Keratinocyte (primary cell): ENCODE measurements around the gene FBLN1. TPM values are rescaled to one million over a fixed set of nuclear protein-coding genes. Genes with fewer than 3 reads are reported as not detected.

Experiments
- DNase-seq: peaks from one replicate; pipeline ENCODE4 v3.0.0-alpha.2; 2011; ENCODE audit warnings: low read depth, missing footprints, low spot score
- FAIRE-seq: peaks from 2 replicates; lab custom pipeline; 2011; peaks lifted over from hg19 to GRCh38; lab: Jason Lieb, UNC
- H2AFZ ChIP-seq: 2 replicates; pipeline ENCODE4 v1.6.0; 2012; ENCODE audit warnings: low read length, control low read depth, inconsistent platforms; ENCODE audit not compliant: control insufficient read depth
- H3K27ac ChIP-seq: 2 replicates; pipeline ENCODE4 v1.5.1; 2011; ENCODE audit warnings: low read length; ENCODE audit not compliant: control insufficient read depth, insufficient read depth
- H3K27me3 ChIP-seq: 3 replicates; pipeline ENCODE4 v1.6.0; 2011; ENCODE audit warnings: low read length; ENCODE audit not compliant: control insufficient read depth, insufficient read depth; ENCODE audit errors: extremely low read depth
- H3K36me3 ChIP-seq, 2 experiments: 2 replicates in 1 of 2; 3 replicates in 1 of 2; pipeline ENCODE4 v1.5.1; 2011; ENCODE audit warnings: low read length in 2 of 2, mild to moderate bottlenecking in 1 of 2; ENCODE audit not compliant: control insufficient read depth in 2 of 2, insufficient read depth in 2 of 2; ENCODE audit errors: extremely low read depth in 1 of 2
- H3K4me1 ChIP-seq: 3 replicates; pipeline ENCODE4 v1.5.1; 2011; ENCODE audit warnings: low read length; ENCODE audit not compliant: control insufficient read depth, insufficient read depth; ENCODE audit errors: extremely low read depth
- H3K4me2 ChIP-seq: 3 replicates; pipeline ENCODE4 v1.6.0; 2011; ENCODE audit warnings: low read depth, low read length; ENCODE audit not compliant: control insufficient read depth, insufficient read depth; ENCODE audit errors: extremely low read depth
- H3K4me3 ChIP-seq, 3 experiments: fragments of 200-600 bp in 1 of 3; sonication (generic) in 1 of 3; 2 replicates in 2 of 3; 3 replicates in 1 of 3; pipeline ENCODE4 v1.5.1; 2011 to 2016; ENCODE audit warnings: low read length in 3 of 3, mild to moderate bottlenecking in 3 of 3, control low read depth in 2 of 3, inconsistent platforms in 1 of 3, low read depth in 1 of 3, mixed read lengths in 1 of 3, mixed run types in 1 of 3, moderate library complexity in 1 of 3; ENCODE audit not compliant: control insufficient read depth in 2 of 3, insufficient read depth in 2 of 3; ENCODE audit errors: extremely low read depth in 1 of 3
- H3K79me2 ChIP-seq: 2 replicates; pipeline ENCODE4 v1.6.0; 2012; ENCODE audit warnings: low read length; ENCODE audit not compliant: control insufficient read depth, insufficient read depth
- H3K9ac ChIP-seq: 3 replicates; pipeline ENCODE4 v1.6.0; 2011; ENCODE audit warnings: low read length; ENCODE audit not compliant: control insufficient read depth, insufficient read depth; ENCODE audit errors: extremely low read depth
- H3K9me1 ChIP-seq: 3 replicates; pipeline ENCODE4 v1.6.0; 2011; ENCODE audit warnings: low read length; ENCODE audit not compliant: control insufficient read depth, insufficient read depth; ENCODE audit errors: extremely low read depth
- H3K9me3 ChIP-seq: 2 replicates; pipeline ENCODE4 v1.5.1; 2012; ENCODE audit warnings: low read depth, low read length; ENCODE audit not compliant: control insufficient read depth
- H4K20me1 ChIP-seq: 3 replicates; pipeline ENCODE4 v1.6.0; 2011; ENCODE audit warnings: low read length; ENCODE audit not compliant: control insufficient read depth, insufficient read depth; ENCODE audit errors: extremely low read depth
- CTCF ChIP-seq, 3 experiments: IDR thresholded peaks in 1 of 3; conservative IDR thresholded peaks in 1 of 3; optimal IDR thresholded peaks in 1 of 3; 2 replicates in 2 of 3; 3 replicates in 1 of 3; pipeline versions ENCODE3 to v1.5.1; 2011; ENCODE audit warnings: low read length in 3 of 3, mild to moderate bottlenecking in 3 of 3, moderate library complexity in 2 of 3, control low read depth in 1 of 3, inconsistent platforms in 1 of 3; ENCODE audit not compliant: insufficient read depth in 2 of 3; ENCODE audit errors: extremely low read depth in 1 of 3
- EZH2 ChIP-seq: IDR thresholded peaks from one replicate; pipeline ENCODE4 v1.6.1; 2012; ENCODE audit warnings: inconsistent platforms, mild to moderate bottlenecking, low read length, moderate library complexity
- dilution Hi-C: fragments of 300-500 bp; cut with MboI; formaldehyde crosslinking; loops from one replicate; pipeline ENCODE4 v1.7.0; 2020; ENCODE audit warnings: low sequenced_read_pairs; ENCODE audit not compliant: extremely low pct_ligation_motif_present
- polyA plus RNA-seq, 5 experiments: library from polyadenylated mRNA; depleted of rRNA in 3 of 5; stranded (reverse) in 3 of 5; stranded (forward) in 1 of 5; unstranded in 1 of 5; fragments of >200 nt; gene quantifications; 1 replicate in 1 of 5; 2 replicates in 3 of 5; 3 replicates in 1 of 5; pipeline versions ENCODE4 v1.2.1 to v1.2.3, GENCODE V29; 2011 to 2012; ENCODE audit warnings: missing spikeins in 2 of 5, low read depth in 1 of 5, low replicate concordance in 1 of 5

The FBLN1 gene
- polyA plus RNA-seq, 1 donor (not counting 4 experiments of a cell fraction or from before 2014, with no cell fraction given), result 13.7 TPM

GRCh38 chr22:45475063-45475747 lies 27.5 kb upstream of the FBLN1 start:
- Histone ChIP-seq H3K79me2 (no peaks in the 10 kb centered on the region), H3K9me1 (no peaks in the 10 kb centered on the region), H3K4me1 (peaks cover 3% of the 10 kb centered on the region), H3K27me3 (no peaks in the 10 kb centered on the region), H3K27ac (no peak overlapping the region), H3K9me3 (no peaks in the 10 kb centered on the region), H3K4me3 (no peak overlapping the region), H4K20me1 (no peaks in the 10 kb centered on the region), H3K36me3 (no peaks in the 10 kb centered on the region), H2AFZ (no peak overlapping the region), H3K9ac (no peak overlapping the region), H3K4me2 (no peak overlapping the region)
- FAIRE-seq (no peak), DNase-seq (no peak)
- TF ChIP-seq EZH2 (no peak), CTCF (optimal IDR thresholded peaks at IDR 0.05 in 1 of 3, IDR thresholded peaks at IDR 0.05 in 1 of 3, conservative IDR thresholded peaks at IDR 0.05 in 1 of 3; ENCODE audit: extremely low read depth in 1 of 3, insufficient read depth in 2 of 3, low read length in 3 of 3) (no peak)
- dilution Hi-C loops, result no loop called here

GRCh38 chr22:45475851-45476514 lies 26.7 kb upstream of the FBLN1 start:
- Histone ChIP-seq H4K20me1 (no peaks in the 10 kb centered on the region), H3K4me2 (no peak overlapping the region), H3K79me2 (no peaks in the 10 kb centered on the region), H3K4me3 (no peak overlapping the region), H3K36me3 (no peaks in the 10 kb centered on the region), H3K9me3 (no peaks in the 10 kb centered on the region), H3K9ac (no peak overlapping the region), H3K4me1 (no peaks in the 10 kb centered on the region), H3K27ac (no peak overlapping the region), H3K27me3 (no peaks in the 10 kb centered on the region), H3K9me1 (no peaks in the 10 kb centered on the region), H2AFZ (no peak overlapping the region)
- dilution Hi-C loops, result no loop called here
- FAIRE-seq (no peak), DNase-seq (no peak)
- TF ChIP-seq CTCF (optimal IDR thresholded peaks at IDR 0.05 in 1 of 3, IDR thresholded peaks at IDR 0.05 in 1 of 3, conservative IDR thresholded peaks at IDR 0.05 in 1 of 3; ENCODE audit: extremely low read depth in 1 of 3, insufficient read depth in 2 of 3, low read length in 3 of 3) (no peak), EZH2 (no peak)
